RCC 7860 (cell line): ENCODE measurements around the gene PTTG1IP.
A peak's percentile ranks its signal among the peaks of the same experiment; 100 is the strongest.
"Not testable (repeated sequence)": the region's sequence is repeated elsewhere in the genome, so short reads cannot be mapped to it uniquely, and the experiment has no call there.

Source experiments
- DNase-seq: peaks from one replicate; pipeline ENCODE4 v3.0.0-alpha.2; 2015; ENCODE audit warnings: low spot score
- FAIRE-seq: peaks from 2 replicates; lab custom pipeline; 2012; peaks lifted over from hg19 to GRCh38; lab: Jason Lieb, UNC

PTTG1IP gene

GRCh38 chr21:44886113-44887075, 12.9 kb upstream of the PTTG1IP start:
- FAIRE-seq = no peak
- DNase-seq = no peak

- no peak for FAIRE-seq
- DNase-seq = no peak
Measured at GRCh38 chr21:44885615-44886014, 12.1 kb upstream of the PTTG1IP start.

GRCh38 chr21:44884097-44884496, 10.6 kb upstream of the PTTG1IP start:
- DNase-seq (no peak), FAIRE-seq (no peak)

- no peak for DNase-seq
- no peak for FAIRE-seq
Measured at GRCh38 chr21:44883250-44883649, 9.8 kb upstream of the PTTG1IP start.

- peak; percentile 81 for FAIRE-seq
Measured at GRCh38 chr21:44881198-44881872, 7.8 kb upstream of the PTTG1IP start.

GRCh38 chr21:44880405-44881197, 7.1 kb upstream of the PTTG1IP start:
- no peak for FAIRE-seq
- no peak for DNase-seq

More at GRCh38 chr21:44881198-44881872, 7.8 kb upstream of the PTTG1IP start:
- peak; percentile 95 for DNase-seq

GRCh38 chr21:44879238-44879637, 5.7 kb upstream of the PTTG1IP start:
- FAIRE-seq = not testable (repeated sequence)

GRCh38 chr21:44878053-44878982, 4.8 kb upstream of the PTTG1IP start:
- DNase-seq (peak; percentile 20), FAIRE-seq (no peak)

More at GRCh38 chr21:44879238-44879637, 5.7 kb upstream of the PTTG1IP start:
- DNase-seq = not testable (repeated sequence)

GRCh38 chr21:44876849-44877575, 3.5 kb upstream of the PTTG1IP start:
- no peak for FAIRE-seq

GRCh38 chr21:44875316-44875700, 1.8 kb upstream of the PTTG1IP start:
- no peak for DNase-seq
- no peak for FAIRE-seq

More at GRCh38 chr21:44876849-44877575, 3.5 kb upstream of the PTTG1IP start:
- DNase-seq = no peak

- DNase-seq (no peak), FAIRE-seq (no peak)
Measured at GRCh38 chr21:44874497-44875315, 1.2 kb upstream of the PTTG1IP start.

GRCh38 chr21:44874240-44874496, 678 bp upstream of the PTTG1IP start:
- FAIRE-seq = no peak
- no peak for DNase-seq

GRCh38 chr21:44872649-44873355, 688 bp downstream of the PTTG1IP start:
- DNase-seq (peak; percentile 11), FAIRE-seq (no peak)

- FAIRE-seq = no peak
- peak; percentile 25 for DNase-seq
Measured at GRCh38 chr21:44872323-44872648, 1.2 kb downstream of the PTTG1IP start.

GRCh38 chr21:44871576-44872269, 1.8 kb downstream of the PTTG1IP start:
- peak; percentile 51 for DNase-seq
- FAIRE-seq = no peak

GRCh38 chr21:44870748-44871495, 2.6 kb downstream of the PTTG1IP start:
- peak; percentile 82 for DNase-seq

More at GRCh38 chr21:44870748-44871495, 2.6 kb downstream of the PTTG1IP start:
- FAIRE-seq = peak; percentile 56
